Pancreas (tissue), 10 donors: ENCODE data around the gene MYO9A. TPM values are rescaled to one million over a fixed set of nuclear protein-coding genes. Genes with fewer than 3 reads are reported as not detected.
A peak's percentile ranks its signal among the peaks of the same experiment; 100 is the strongest.

Experiments used
- ATAC-seq, 4 donors: fragments of 200-7000 bp; cut with Tn5 transposase; one replicate each; pipeline versions ENCODE4 v1.8.0 to v1.9.1; 2020; ENCODE audit warnings: mild to moderate bottlenecking in 4 of 4, moderate library complexity in 4 of 4
- DNase-seq, 6 donors: peaks; one replicate each; pipeline ENCODE4 v3.0.0-alpha.2; 2020
- FAIRE-seq: peaks from 2 replicates; lab custom pipeline; 2012; peaks lifted over from hg19 to GRCh38; lab: Jason Lieb, UNC
- H3K27ac ChIP-seq, 4 donors: fragments of 200-600 bp; sonication (generic); 1 replicate in 3 of 4; 2 replicates in 1 of 4; pipeline versions ENCODE4 v1.5.0 to v1.8.0; 2020
- H3K27me3 ChIP-seq, 4 donors: fragments of 200-600 bp; one replicate each; pipeline ENCODE4 v1.8.0; 2021
- H3K36me3 ChIP-seq, 3 donors: fragments of 200-600 bp; sonication (generic) in 1 of 3; one replicate each; pipeline versions ENCODE4 v1.5.0 to v1.8.0; 2020 to 2021
- H3K4me1 ChIP-seq, 3 donors: fragments of 200-600 bp; one replicate each; pipeline ENCODE4 v1.8.0; 2021
- H3K4me3 ChIP-seq, 4 donors: fragments of 200-600 bp; sonication (generic) in 2 of 4; one replicate each; pipeline versions ENCODE4 v1.5.0 to v1.8.0; 2020 to 2021
- H3K9me3 ChIP-seq, 4 donors: fragments of 200-600 bp; one replicate each; pipeline ENCODE4 v1.8.0; 2021
- CTCF ChIP-seq, 4 donors: fragments of 200-600 bp; sonication (generic) in 3 of 4; IDR thresholded peaks; one replicate each; pipeline versions ENCODE4 v1.5.0 to v1.8.0; 2021; ENCODE audit warnings: antibody characterized with exemption in 4 of 4
- WGBS, 2 donors: extraction: QIAGEN DNeasy Blood & Tissue Kit; methylation state at CpG; one replicate each; pipeline ENCODE4 v1.1.7; 2013; 5-methylcytosine and 5-hydroxymethylcytosine counted together
- intact Hi-C, 3 donors: fragments of 100-400 bp; cut with DNase I; formaldehyde crosslinking; loops; one replicate each; pipeline versions ENCODE4 v1.11.1 to v1.14.2; 2022
- polyA plus RNA-seq, 2 donors: library from polyadenylated mRNA; stranded (reverse); fragments of 200-250 nt; gene quantifications; one replicate each; pipeline ENCODE4 v1.2.3, GENCODE V29; 2013
- total RNA-seq, 6 donors: library from RNA; stranded (reverse); fragmentation: NEBNext Ultra II Directional in 4 of 6; extraction: Animal tissue kit (Norgen Biotek cat#: 25700) in 4 of 6; gene quantifications; one replicate each; pipeline versions ENCODE4 v1.2.1 to v1.2.4, GENCODE V29; 2021 to 2023
- donor health status: healthy with polysubstance abuse.
- donor health status: DM: no; HTN: no; CAD: no; lungs with moderate emphysema.
- donor health status: DM: no; HTN: no; CAD: no.
- donor health status: control.
- donor health status: control.
- donor health status: Bipolar disorder and iron deficiency.
- donor health status: DM: yes; HTN: yes; CAD: no.
- donor health status: DM: no; HTN: no; CAD: no.
- donor health status: DM: no; HTN: no; CAD: no.
- donor health status: DM: yes; HTN: yes; CAD: no.

Gene MYO9A
- total and polyA plus RNA-seq, 8 donors: 1.2 to 21.0 (median 7.8) TPM

- ATAC-seq (peak; percentile 38 to 67 (median 62)), FAIRE-seq (no peak), DNase-seq (peak in 5 of 6 donors; percentile 34 to 84 (median 41))
- no peaks in the 10 kb centered on the region for H3K36me3 ChIP-seq
- H3K4me3 ChIP-seq: no peak overlapping the region
- intact Hi-C loops: loop anchor here in 2 of 3 donors (5.0 to 10.0 kb wide), 2 partner anchors 60 to 348 kb away; no protein-coding TSS in a partner anchor
- 31 to 48% methylated on average over 21 of the region's 21 CpGs for WGBS, 2 donors
- H3K27me3 ChIP-seq: no peaks in the 10 kb centered on the region
- TF ChIP-seq CTCF (IDR thresholded peaks at IDR 0.05): peak in 3 of 4 donors; percentile 20 to 37 (median 26)
- no peaks in the 10 kb centered on the region for H3K4me1 ChIP-seq
- H3K9me3 ChIP-seq: no peaks in the 10 kb centered on the region
- H3K27ac ChIP-seq: no peak overlapping the region
Observed at GRCh38 chr15:71802770-71803169, 315.2 kb downstream of the MYO9A start.

GRCh38 chr15:71801935-71802655 lies 315.9 kb downstream of the MYO9A start:
- WGBS, 2 donors: 79 to 85% methylated on average over 24 of the region's 24 CpGs
- no peaks in the 10 kb centered on the region for H3K27me3 ChIP-seq
- H3K36me3 ChIP-seq: no peaks in the 10 kb centered on the region
- no peak for TF ChIP-seq CTCF (IDR thresholded peaks at IDR 0.05)
- FAIRE-seq (no peak), DNase-seq (peak in 1 of 6 donors; percentile 53), ATAC-seq (no peak)
- H3K27ac ChIP-seq: no peak overlapping the region
- no peak overlapping the region for H3K4me3 ChIP-seq
- H3K9me3 ChIP-seq: no peaks in the 10 kb centered on the region
- intact Hi-C loops: loop anchor here in 2 of 3 donors (5.0 to 10.0 kb wide), 2 partner anchors 60 to 347 kb away; no protein-coding TSS in a partner anchor
- H3K4me1 ChIP-seq: no peaks in the 10 kb centered on the region

GRCh38 chr15:71800835-71801745 lies 316.9 kb downstream of the MYO9A start:
- H3K36me3 ChIP-seq: no peaks in the 10 kb centered on the region

DNA sequence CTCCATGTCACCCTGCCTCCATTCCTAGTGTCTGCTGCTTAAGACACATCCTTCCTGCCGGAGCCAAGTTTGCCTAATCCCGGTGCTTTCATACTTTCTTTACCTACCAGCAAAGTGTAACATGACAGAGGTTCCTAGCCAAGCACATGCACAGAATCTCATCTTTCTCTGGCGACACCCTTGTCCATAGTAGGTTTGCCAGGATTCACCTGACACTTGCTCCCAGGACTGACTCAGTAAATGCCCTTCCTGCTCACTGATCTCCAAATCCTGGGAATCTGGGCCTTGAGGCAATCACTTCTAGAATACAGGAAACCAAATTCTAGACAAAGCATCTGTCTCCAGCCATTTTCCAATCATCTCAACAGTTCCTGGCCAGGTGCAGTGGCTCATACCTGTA lies 317.8 kb downstream of the MYO9A start:
- TF ChIP-seq CTCF (IDR thresholded peaks at IDR 0.05): no peak
- intact Hi-C loops: loop anchor here in 2 of 3 donors (5.0 to 10.0 kb wide), 2 partner anchors 58 to 345 kb away; no protein-coding TSS in a partner anchor
- DNase-seq: no peak
- no peaks in the 10 kb centered on the region for H3K27me3 ChIP-seq
- no peak for FAIRE-seq
- no peak for ATAC-seq
- 71 to 81% methylated on average over 3 of the region's 3 CpGs for WGBS, 2 donors
- H3K9me3 ChIP-seq: no peaks in the 10 kb centered on the region
- no peaks in the 10 kb centered on the region for H3K36me3 ChIP-seq
- no peak overlapping the region for H3K27ac ChIP-seq
- H3K4me3 ChIP-seq: no peak overlapping the region
- no peaks in the 10 kb centered on the region for H3K4me1 ChIP-seq

More at GRCh38 chr15:71800835-71801745, 316.9 kb downstream of the MYO9A start:
- no peak overlapping the region for H3K4me3 ChIP-seq
- H3K27ac ChIP-seq: no peak overlapping the region
- H3K9me3 ChIP-seq: no peaks in the 10 kb centered on the region
- peak; percentile 63 to 79 (median 71) for TF ChIP-seq CTCF (IDR thresholded peaks at IDR 0.05)
- FAIRE-seq: peak; percentile 5
- WGBS, 2 donors: 48 to 61% methylated on average over 17 of the region's 17 CpGs
- DNase-seq: peak in 2 of 6 donors; percentile 24 to 72
- peak; percentile 82 to 93 (median 92) for ATAC-seq
- intact Hi-C loops: loop anchor here in 2 of 3 donors (5.0 to 10.0 kb wide), 2 partner anchors 59 to 346 kb away; no protein-coding TSS in a partner anchor
- H3K27me3 ChIP-seq: no peaks in the 10 kb centered on the region
- no peaks in the 10 kb centered on the region for H3K4me1 ChIP-seq
